Measurements from ENCODE around the gene RSRP1.
"Not testable (repeated sequence)": the region's sequence is repeated elsewhere in the genome, so short reads cannot be mapped to it uniquely, and the experiment has no call there.

The RSRP1 gene

GRCh38 chr1:25260336-25260735 is 13.1 kb upstream of the RSRP1 start:
- H3K4me3 ChIP-seq (ENCODE audit: low read depth, low read length) = not testable (repeated sequence)

- not testable (repeated sequence) for H3K4me3 ChIP-seq (ENCODE audit: low read depth, low read length)
These were observed 12.6 kb upstream of the RSRP1 start for GRCh38 chr1:25259813-25260212.

- H3K4me3 ChIP-seq (ENCODE audit: low read depth, low read length) = no peak overlapping the region
- TF ChIP-seq CTCF (IDR thresholded peaks at IDR 0.05; ENCODE audit: low read depth, low read length) = no peak
These were observed 9.9 kb upstream of the RSRP1 start for GRCh38 chr1:25257196-25257595.

- TF ChIP-seq CTCF (IDR thresholded peaks at IDR 0.05; ENCODE audit: low read depth, low read length) = no peak
- H3K4me3 ChIP-seq (ENCODE audit: low read depth, low read length) = no peak overlapping the region
These were observed 9.3 kb upstream of the RSRP1 start for GRCh38 chr1:25256578-25256965.

GRCh38 chr1:25255706-25256577 is 8.7 kb upstream of the RSRP1 start:
- no peak for TF ChIP-seq CTCF (IDR thresholded peaks at IDR 0.05; ENCODE audit: low read depth, low read length)

GRCh38 chr1:25253911-25254310 is 6.7 kb upstream of the RSRP1 start:
- no peak for TF ChIP-seq CTCF (IDR thresholded peaks at IDR 0.05; ENCODE audit: low read depth, low read length)
- H3K4me3 ChIP-seq (ENCODE audit: low read depth, low read length) = no peak overlapping the region

More at GRCh38 chr1:25255706-25256577, 8.7 kb upstream of the RSRP1 start:
- H3K4me3 ChIP-seq (ENCODE audit: low read depth, low read length) = no peak overlapping the region

DNA sequence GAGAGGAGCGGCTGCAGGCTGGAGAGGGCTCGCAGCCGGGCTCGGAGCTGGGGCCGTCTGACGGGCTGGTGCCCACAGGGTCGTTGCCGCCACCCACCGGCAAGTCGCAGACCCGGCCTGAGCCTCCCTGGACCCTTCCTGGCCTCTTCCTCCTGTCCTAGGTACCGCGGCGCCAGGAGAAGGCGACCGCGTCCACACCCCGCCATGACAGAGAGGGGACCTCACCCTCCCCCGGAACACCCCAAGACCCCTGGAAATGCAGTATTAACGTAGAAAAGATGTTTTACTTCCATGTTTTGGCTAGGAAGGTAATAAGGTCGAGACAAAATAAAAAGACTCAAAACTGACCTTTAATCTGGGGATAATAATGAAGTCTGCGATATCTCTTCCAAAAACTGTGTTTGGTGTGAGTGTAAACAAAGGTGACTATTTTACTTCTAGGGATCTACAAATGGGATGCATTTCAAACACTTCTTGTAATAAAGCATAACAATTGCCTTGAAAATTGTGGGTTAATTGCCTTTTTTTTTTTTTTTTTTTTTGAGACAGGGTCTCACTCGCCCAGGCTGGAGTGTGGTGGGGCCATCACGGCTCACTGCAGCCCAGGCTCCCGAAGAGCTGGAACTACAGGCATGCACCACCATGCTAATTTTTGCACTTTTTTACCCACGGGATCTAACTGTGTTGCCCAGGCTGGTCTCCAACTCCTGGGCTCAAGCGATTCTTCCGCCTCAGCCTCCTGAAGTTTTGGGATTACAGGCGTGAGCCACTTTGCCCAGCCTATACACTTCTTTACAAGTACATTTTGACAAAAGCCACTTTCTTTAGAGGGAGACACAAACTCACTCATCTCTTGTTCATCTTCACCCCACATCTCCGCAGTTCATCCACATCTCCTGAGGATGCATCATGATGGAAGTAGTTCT is 838 bp upstream of the RSRP1 start:
- H3K4me3 ChIP-seq (ENCODE audit: low read depth, low read length) = peak overlapping the region; percentile 98
- no peak for TF ChIP-seq CTCF (IDR thresholded peaks at IDR 0.05; ENCODE audit: low read depth, low read length)

- peak overlapping the region; percentile 98 for H3K4me3 ChIP-seq (ENCODE audit: low read depth, low read length)
- no peak for TF ChIP-seq CTCF (IDR thresholded peaks at IDR 0.05; ENCODE audit: low read depth, low read length)
These were observed 642 bp downstream of the RSRP1 start for GRCh38 chr1:25246600-25247023.
